AG10803 (cell line): ENCODE results near the gene ZKSCAN1.
A peak's percentile ranks its signal among the peaks of the same experiment; 100 is the strongest.

ENCODE experiments used
- DNase-seq: peaks from one replicate; pipeline ENCODE4 v3.0.0; 2010; ENCODE audit warnings: low read depth
- H3K4me3 ChIP-seq: 2 replicates; pipeline ENCODE4 v1.5.1; 2011; ENCODE audit warnings: mild to moderate bottlenecking, low read length, control low read depth
- TF ChIP-seq, protein P1 (sequence below): conservative IDR thresholded peaks from 2 replicates; pipeline ENCODE4 v1.5.1; 2011; ENCODE audit warnings: mild to moderate bottlenecking, low read length, control low read depth, inconsistent platforms

Gene ZKSCAN1

DNA sequence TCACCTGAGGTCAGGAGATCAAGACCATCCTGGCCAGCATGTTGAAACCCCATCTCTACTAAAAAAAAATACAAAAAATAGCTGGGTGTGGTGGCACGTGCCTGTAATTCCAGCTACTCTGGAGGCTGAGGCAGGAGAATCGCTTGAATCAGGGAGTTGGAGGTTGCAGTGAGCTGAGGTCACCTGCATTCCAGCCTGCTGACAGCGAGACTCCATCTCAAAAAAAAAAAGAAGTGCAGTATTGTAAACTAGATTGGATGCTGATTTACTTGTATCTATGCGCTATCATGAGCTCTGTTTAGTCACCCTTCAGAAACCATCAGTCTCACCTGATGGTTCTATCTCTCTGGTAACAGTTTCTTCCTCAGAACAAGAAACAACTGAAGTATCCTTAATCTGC lies 48.0 kb downstream of the ZKSCAN1 start:
- H3K4me3 ChIP-seq: no peak overlapping the region
- no peak for DNase-seq
- TF ChIP-seq, protein P1, sequence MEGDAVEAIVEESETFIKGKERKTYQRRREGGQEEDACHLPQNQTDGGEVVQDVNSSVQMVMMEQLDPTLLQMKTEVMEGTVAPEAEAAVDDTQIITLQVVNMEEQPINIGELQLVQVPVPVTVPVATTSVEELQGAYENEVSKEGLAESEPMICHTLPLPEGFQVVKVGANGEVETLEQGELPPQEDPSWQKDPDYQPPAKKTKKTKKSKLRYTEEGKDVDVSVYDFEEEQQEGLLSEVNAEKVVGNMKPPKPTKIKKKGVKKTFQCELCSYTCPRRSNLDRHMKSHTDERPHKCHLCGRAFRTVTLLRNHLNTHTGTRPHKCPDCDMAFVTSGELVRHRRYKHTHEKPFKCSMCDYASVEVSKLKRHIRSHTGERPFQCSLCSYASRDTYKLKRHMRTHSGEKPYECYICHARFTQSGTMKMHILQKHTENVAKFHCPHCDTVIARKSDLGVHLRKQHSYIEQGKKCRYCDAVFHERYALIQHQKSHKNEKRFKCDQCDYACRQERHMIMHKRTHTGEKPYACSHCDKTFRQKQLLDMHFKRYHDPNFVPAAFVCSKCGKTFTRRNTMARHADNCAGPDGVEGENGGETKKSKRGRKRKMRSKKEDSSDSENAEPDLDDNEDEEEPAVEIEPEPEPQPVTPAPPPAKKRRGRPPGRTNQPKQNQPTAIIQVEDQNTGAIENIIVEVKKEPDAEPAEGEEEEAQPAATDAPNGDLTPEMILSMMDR: no peak

DNA sequence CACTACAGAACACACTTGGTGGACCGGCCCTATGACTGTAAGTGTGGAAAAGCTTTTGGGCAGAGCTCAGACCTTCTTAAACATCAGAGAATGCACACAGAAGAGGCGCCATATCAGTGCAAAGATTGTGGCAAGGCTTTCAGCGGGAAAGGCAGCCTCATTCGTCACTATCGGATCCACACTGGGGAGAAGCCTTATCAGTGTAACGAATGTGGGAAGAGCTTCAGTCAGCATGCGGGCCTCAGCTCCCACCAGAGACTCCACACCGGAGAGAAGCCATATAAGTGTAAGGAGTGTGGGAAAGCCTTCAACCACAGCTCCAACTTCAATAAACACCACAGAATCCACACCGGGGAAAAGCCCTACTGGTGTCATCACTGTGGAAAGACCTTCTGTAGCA lies 48.8 kb downstream of the ZKSCAN1 start:
- DNase-seq: no peak
- TF ChIP-seq, protein P1: no peak
- H3K4me3 ChIP-seq: no peak overlapping the region

DNA sequence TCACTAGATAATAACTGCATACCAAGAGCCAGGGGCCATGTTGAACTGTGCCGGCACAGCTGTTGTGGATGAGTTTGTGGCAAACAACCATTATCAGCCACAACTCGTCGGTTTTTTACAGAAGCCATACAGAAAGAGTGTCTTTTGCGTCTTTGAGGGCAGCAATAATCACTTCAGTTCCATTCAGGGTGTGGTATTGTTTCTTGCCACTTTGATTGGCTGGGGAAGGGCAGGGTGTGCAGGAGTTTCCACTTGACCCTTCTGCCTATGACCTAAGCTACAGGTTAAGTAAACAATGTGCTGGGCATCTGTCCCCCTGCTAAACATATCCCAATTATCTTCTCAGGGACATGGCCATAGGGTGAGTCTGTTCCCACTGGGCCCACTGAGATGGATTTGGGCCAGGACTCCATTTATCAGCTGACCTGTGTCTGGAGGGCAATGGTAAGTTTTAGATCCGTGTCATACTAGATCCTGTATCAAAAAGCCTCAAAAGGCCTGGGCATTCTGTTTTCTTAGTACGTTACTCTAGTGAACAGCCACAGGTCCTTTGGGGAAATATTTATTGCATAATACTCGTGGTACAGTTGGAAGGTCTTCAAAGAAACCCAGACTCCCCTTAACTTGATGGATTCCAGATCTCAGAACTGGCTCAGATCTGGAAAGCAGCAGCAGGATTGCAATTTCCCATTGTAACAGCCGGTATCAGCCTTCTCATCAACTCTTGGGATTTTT lies 50.2 kb downstream of the ZKSCAN1 start:
- TF ChIP-seq, protein P1: no peak
- DNase-seq: peak; percentile 89
- H3K4me3 ChIP-seq: no peak overlapping the region

DNA sequence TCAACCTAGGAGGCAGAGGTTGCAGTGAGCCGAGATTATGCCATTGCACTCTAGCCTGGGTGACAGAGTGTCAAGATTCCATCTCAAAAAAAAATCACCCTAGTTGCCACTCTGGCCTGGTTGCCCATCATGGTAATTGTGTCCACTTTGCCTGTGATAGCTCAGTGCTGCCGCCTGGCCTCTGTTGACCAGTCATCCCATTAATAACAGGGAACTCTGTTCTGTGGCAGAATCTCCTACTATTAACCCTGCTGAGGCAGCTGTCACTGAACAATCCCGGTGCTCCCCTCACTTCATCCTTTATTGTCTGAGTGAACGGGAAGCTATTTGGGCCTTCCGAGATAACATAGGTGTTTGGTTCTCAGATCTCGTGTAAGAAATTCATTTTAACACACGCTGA lies 51.6 kb downstream of the ZKSCAN1 start:
- TF ChIP-seq, protein P1: no peak
- no peak overlapping the region for H3K4me3 ChIP-seq
- no peak for DNase-seq

DNA sequence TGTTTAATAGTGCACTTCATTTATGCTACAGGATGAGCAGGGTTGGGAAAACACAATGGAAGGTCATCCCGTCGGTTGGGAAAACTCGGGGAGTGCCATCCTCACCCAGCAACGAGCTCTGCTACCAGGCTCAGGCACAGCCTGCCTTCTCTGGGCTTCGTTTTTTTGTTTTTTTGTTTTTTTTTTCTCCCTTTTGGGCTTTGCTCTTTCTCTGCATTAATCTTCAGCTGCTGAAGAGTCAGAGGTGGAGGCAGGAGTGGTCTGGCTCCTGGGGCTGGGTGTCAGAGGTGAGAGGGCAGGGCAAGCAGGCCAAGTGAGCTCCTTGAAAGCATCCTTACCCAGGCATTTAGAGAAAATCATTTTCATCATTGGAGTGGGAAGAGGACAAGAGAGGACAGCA lies 54.6 kb downstream of the ZKSCAN1 start:
- DNase-seq: no peak
- TF ChIP-seq, protein P1: no peak
- no peak overlapping the region for H3K4me3 ChIP-seq

DNA sequence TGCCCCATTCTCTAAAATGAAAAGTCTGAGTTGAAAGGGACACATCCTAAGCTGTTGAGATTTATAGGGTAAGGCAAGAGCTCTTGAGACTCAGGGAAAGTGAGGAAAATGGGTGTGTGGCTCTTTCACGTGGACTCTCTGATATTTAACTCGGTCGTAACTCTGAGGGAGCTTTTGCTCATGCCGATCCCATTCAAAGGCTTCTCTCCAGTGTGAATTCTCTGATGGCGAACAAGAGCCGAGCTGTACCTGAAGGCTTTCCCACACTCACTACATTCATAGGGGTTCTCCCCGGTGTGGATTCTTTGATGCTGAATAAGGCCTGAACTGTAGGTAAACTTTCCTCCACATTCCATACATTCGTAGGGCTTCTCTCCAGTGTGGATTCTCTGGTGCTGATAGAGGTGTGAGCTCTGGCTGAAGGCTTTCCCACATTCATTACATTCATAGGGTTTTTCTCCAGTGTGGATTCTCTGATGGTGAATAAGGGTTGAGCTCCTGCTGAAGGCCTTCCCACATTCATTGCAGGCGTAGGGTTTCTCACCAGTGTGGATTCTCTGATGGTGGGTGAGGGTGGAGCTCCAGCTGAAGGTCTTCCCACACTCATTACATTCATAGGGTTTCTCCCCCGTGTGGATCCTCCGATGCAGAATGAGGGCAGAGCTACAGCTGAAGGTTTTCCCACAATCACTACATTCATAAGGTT lies 55.8 kb downstream of the ZKSCAN1 start:
- TF ChIP-seq, protein P1: no peak
- no peak overlapping the region for H3K4me3 ChIP-seq
- DNase-seq: no peak

DNA sequence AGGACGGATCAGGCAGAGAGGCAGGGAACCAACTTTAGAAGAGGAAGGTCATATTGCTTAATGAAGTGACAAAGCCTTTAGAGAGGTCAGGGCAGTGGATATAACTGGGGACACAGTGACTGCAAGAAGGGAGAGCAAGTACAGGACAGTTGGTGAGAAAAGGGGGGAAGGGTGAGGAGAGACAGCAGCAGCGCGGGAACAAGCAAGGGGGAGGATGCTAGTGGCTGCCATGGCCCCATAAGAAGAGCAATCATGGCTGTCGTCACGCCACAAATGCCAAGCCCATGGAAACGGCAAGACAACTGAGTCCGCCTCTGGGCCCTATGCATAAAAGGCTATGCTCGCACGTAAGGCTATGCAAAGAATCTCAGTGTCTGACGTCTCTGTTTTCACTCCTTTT lies 57.1 kb downstream of the ZKSCAN1 start:
- no peak overlapping the region for H3K4me3 ChIP-seq
- DNase-seq: no peak
- TF ChIP-seq, protein P1: no peak
